Hepatocyte (in vitro differentiated cells): ENCODE data around the gene BTBD19. TPM values are rescaled to one million over a fixed set of nuclear protein-coding genes. Genes with fewer than 3 reads are reported as not detected.

Source experiments
- DNase-seq: peaks from one replicate; pipeline ENCODE4 v3.0.0-alpha.2; 2016; ENCODE audit warnings: low spot score
- H2AFZ ChIP-seq: fragments of 200-600 bp; sonication (generic); 2 replicates; pipeline ENCODE4 v1.6.0; 2016; ENCODE audit warnings: antibody characterized with exemption, mild to moderate bottlenecking
- H3K27ac ChIP-seq: fragments of 200-600 bp; sonication (generic); 2 replicates; pipeline ENCODE4 v1.5.1; 2016; ENCODE audit warnings: mild to moderate bottlenecking
- H3K27me3 ChIP-seq: fragments of 200-600 bp; sonication (generic); 2 replicates; pipeline ENCODE4 v1.6.1; 2016
- H3K36me3 ChIP-seq: fragments of 200-600 bp; sonication (generic); replicated peaks from 2 replicates; pipeline ENCODE4 v1.5.1; 2016; ENCODE audit warnings: low read depth; ENCODE audit not compliant: insufficient read depth
- H3K4me1 ChIP-seq: fragments of 200-600 bp; sonication (generic); 2 replicates; pipeline ENCODE4 v1.5.1; 2016; ENCODE audit warnings: mild to moderate bottlenecking, moderate library complexity; ENCODE audit not compliant: insufficient read depth
- H3K4me2 ChIP-seq: fragments of 200-600 bp; sonication (generic); 2 replicates; pipeline ENCODE4 v1.6.0; 2016
- H3K4me3 ChIP-seq: fragments of 200-600 bp; sonication (generic); 2 replicates; pipeline ENCODE4 v1.5.1; 2016; ENCODE audit warnings: mild to moderate bottlenecking
- H3K79me2 ChIP-seq: fragments of 200-600 bp; sonication (generic); 2 replicates; pipeline ENCODE4 v1.6.0; 2017; ENCODE audit warnings: mild to moderate bottlenecking
- H3K9me2 ChIP-seq: fragments of 200-600 bp; sonication (generic); replicated peaks from 2 replicates; pipeline ENCODE4 v1.6.0; 2017; ENCODE audit warnings: mild to moderate bottlenecking; ENCODE audit not compliant: insufficient read depth
- H3K9me3 ChIP-seq: fragments of 200-600 bp; sonication (generic); 2 replicates; pipeline ENCODE4 v1.5.1; 2016; ENCODE audit warnings: low read depth, mild to moderate bottlenecking
- H4K20me1 ChIP-seq: fragments of 200-600 bp; sonication (generic); 2 replicates; pipeline ENCODE4 v1.6.0; 2016; ENCODE audit warnings: mild to moderate bottlenecking; ENCODE audit not compliant: insufficient read depth, poor library complexity, severe bottlenecking
- EZH2 ChIP-seq: fragments of 200-600 bp; sonication (generic); IDR thresholded peaks from 2 replicates; pipeline ENCODE4 v1.6.1; 2016; ENCODE audit warnings: antibody characterized with exemption, mild to moderate bottlenecking, borderline replicate concordance
- EZH2phosphoT487 ChIP-seq: fragments of 200-600 bp; sonication (generic); IDR thresholded peaks from one replicate; pipeline ENCODE4 v1.6.1; 2018; ENCODE audit warnings: antibody characterized with exemption, mild to moderate bottlenecking, low read depth, moderate library complexity; ENCODE audit not compliant: unreplicated experiment, severe bottlenecking
- WGBS: methylation state at CpG from one replicate; pipeline ENCODE4 v1.1.6; 2016; ENCODE audit warnings: low lambda C conversion rate; ENCODE audit errors: missing lambda C conversion rate; 5-methylcytosine and 5-hydroxymethylcytosine counted together
- polyA plus RNA-seq: library from polyadenylated mRNA; unstranded; fragments of >200 nt; fragmentation: Nextera tagmentation; extraction: Ambion mirVana; gene quantifications from 2 replicates; pipeline ENCODE4 v1.2.1, GENCODE V29; 2016
- total RNA-seq: library from RNA; depleted of rRNA; stranded (reverse); fragments of >200 nt; gene quantifications from 2 replicates; pipeline ENCODE4 v1.2.3, GENCODE V29; 2014
- TF ChIP-seq, protein P1 (sequence below): fragments of 200-600 bp; sonication (generic); IDR thresholded peaks from 2 replicates; pipeline ENCODE4 v1.5.1; 2016; ENCODE audit warnings: antibody characterized with exemption, mild to moderate bottlenecking; ENCODE audit not compliant: poor library complexity

BTBD19 gene
- total and polyA plus RNA-seq, 2 experiments from 2014 or later, result 5.5 to 16.8 TPM

DNA sequence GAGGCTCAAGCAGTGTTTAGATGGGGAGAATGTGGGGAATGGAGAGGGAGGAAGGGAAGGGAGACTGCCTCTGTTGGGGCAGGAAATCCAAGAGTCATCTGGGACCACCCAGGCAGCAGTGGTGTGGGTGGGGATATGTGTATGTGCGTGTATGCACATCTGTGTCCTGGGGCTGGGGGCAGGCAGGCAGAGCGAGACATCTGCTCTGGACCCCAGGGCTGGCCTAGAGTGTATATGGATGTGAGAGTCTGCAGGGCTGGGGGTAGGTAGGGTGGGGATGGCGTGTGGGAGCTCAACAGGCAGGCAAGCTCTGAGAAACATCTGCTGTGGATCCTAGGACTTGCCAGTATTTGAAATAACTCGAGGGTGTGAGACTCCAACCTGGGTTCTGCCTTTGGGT is 31.3 kb downstream of the BTBD19 start:
- no peaks in the 10 kb centered on the region for H3K9me2 ChIP-seq
- 44% methylated on average over 4 of the region's 4 CpGs for WGBS
- no peaks in the 10 kb centered on the region for H3K27me3 ChIP-seq
- no peak overlapping the region for H2AFZ ChIP-seq
- peak overlapping the region; percentile 56 for H3K27ac ChIP-seq
- no peaks in the 10 kb centered on the region for H3K79me2 ChIP-seq
- DNase-seq, result no peak
- H4K20me1 ChIP-seq, result no peaks in the 10 kb centered on the region
- no peak overlapping the region for H3K4me2 ChIP-seq
- no peak overlapping the region for H3K4me3 ChIP-seq
- no peaks in the 10 kb centered on the region for H3K4me1 ChIP-seq
- TF ChIP-seq EZH2phosphoT487 (no peak), EZH2 (no peak)
- TF ChIP-seq, protein P1, sequence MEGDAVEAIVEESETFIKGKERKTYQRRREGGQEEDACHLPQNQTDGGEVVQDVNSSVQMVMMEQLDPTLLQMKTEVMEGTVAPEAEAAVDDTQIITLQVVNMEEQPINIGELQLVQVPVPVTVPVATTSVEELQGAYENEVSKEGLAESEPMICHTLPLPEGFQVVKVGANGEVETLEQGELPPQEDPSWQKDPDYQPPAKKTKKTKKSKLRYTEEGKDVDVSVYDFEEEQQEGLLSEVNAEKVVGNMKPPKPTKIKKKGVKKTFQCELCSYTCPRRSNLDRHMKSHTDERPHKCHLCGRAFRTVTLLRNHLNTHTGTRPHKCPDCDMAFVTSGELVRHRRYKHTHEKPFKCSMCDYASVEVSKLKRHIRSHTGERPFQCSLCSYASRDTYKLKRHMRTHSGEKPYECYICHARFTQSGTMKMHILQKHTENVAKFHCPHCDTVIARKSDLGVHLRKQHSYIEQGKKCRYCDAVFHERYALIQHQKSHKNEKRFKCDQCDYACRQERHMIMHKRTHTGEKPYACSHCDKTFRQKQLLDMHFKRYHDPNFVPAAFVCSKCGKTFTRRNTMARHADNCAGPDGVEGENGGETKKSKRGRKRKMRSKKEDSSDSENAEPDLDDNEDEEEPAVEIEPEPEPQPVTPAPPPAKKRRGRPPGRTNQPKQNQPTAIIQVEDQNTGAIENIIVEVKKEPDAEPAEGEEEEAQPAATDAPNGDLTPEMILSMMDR, result no peak
- H3K36me3 ChIP-seq, result no peaks in the 10 kb centered on the region
- H3K9me3 ChIP-seq, result no peaks in the 10 kb centered on the region

DNA sequence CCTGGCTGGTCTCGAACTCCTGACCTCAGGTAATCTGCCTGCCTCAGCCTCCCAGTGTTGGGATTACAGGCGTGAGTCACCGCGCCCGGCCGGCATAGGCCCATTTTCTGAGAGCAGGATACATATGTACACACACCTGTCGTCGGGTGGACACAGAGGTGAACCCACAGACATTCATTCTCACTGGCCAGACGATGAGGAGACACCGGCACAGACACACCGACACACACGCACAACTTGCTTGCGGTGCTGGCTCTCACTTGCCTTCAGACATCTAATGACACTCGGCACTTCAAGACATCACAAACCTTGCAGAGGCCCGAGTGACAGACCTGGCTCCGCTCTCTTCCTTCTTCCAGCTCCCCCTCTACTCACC is 34.2 kb downstream of the BTBD19 start:
- Histone ChIP-seq H3K27ac (no peak overlapping the region), H3K9me2 (no peaks in the 10 kb centered on the region), H3K27me3 (no peaks in the 10 kb centered on the region), H3K9me3 (no peaks in the 10 kb centered on the region), H3K4me1 (no peaks in the 10 kb centered on the region), H3K79me2 (no peaks in the 10 kb centered on the region), H4K20me1 (no peaks in the 10 kb centered on the region), H3K4me3 (peak overlapping the region; percentile 66), H3K36me3 (no peaks in the 10 kb centered on the region), H2AFZ (peak overlapping the region; percentile 80), H3K4me2 (peak overlapping the region; percentile 94)
- DNase-seq, result no peak
- WGBS, result 30% methylated on average over 16 of the region's 16 CpGs
- TF ChIP-seq, protein P1, result no peak
- TF ChIP-seq EZH2, result no peak
- TF ChIP-seq EZH2phosphoT487, result no peak

DNA sequence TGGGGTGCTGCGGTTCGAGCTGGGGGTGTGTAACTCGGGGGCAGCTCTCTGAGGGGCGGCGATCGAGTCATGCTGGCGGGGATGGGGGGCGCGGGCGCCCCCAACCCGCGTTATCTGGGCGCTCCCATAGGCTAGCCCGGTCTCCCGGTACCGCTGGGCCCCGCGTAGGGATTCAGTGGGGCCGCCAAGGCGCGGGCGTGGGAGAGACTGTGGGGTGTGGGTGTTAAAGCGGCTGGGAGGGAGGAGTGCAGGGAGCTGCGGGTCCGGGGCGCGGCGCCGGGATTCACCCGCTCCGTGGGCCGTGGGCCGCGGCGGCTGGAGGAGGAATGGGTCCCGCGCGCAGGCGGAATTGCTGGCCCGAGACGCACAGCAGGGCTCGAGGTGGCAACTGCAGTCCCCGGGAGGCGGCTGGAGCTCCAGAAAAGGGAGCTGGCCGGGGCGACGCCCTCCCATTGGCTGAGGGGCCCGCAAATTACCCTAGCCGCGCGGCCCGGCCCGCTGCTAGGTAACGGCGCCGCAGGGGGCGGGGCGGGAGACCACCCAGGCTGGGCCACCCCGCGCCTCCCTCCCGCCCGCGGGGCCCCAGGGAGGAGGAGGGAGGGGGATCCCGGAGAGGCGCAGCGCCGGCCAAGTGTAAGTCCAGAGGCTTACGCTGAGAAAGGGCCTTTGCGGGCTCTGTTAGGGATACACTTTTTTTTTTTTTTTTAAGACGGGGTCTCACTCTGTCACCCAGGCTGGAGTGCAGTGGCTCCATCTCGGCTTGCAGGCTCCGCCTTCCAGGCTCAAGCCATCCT is 34.7 kb downstream of the BTBD19 start, which contains the start of gene PTCH2:
Gene PTCH2, minus strand, starts transcription at position 392 of the 794 bp plus-strand sequence. Its CDS starts 321 bp downstream, at position 71.
- TF ChIP-seq EZH2, result no peak
- no peak for TF ChIP-seq EZH2phosphoT487
- TF ChIP-seq, protein P1, result no peak
- Histone ChIP-seq H3K27ac (no peak within 1 kb of the TSS), H3K36me3 (no peaks in the 10 kb centered on the region), H4K20me1 (no peaks in the 10 kb centered on the region), H3K4me1 (peaks cover under 1% of the 10 kb centered on the region), H3K4me2 (peak within 1 kb of the TSS; percentile 94), H2AFZ (peak within 1 kb of the TSS; percentile 80), H3K9me3 (no peaks in the 10 kb centered on the region), H3K79me2 (no peaks in the 10 kb centered on the region), H3K27me3 (no peaks in the 10 kb centered on the region), H3K9me2 (no peaks in the 10 kb centered on the region), H3K4me3 (peak within 1 kb of the TSS; percentile 66)
- DNase-seq, result peak; percentile 90
- WGBS, result 1% methylated on average over 11 of the region's 72 CpGs
